Prostate gland (tissue), 2 donors: ENCODE results near the gene RASAL2. TPM values are rescaled to one million over a fixed set of nuclear protein-coding genes. Genes with fewer than 3 reads are reported as not detected.

Source experiments
- DNase-seq: peaks from one replicate; pipeline ENCODE4 v3.0.0-alpha.2; 2019; ENCODE audit warnings: low spot score
- H3K27ac ChIP-seq, 2 donors: fragments of 200-600 bp; sonication (generic); 2 replicates each; pipeline ENCODE4 v1.5.1; 2017 to 2019
- H3K27me3 ChIP-seq: fragments of 200-600 bp; sonication (generic); replicated peaks from 2 replicates; pipeline ENCODE4 v1.5.1; 2019; ENCODE audit not compliant: insufficient read depth
- H3K36me3 ChIP-seq, 2 donors: fragments of 200-600 bp; sonication (generic); 1 replicate in 1 of 2; 2 replicates in 1 of 2; pipeline versions ENCODE4 v1.5.1 to v1.8.1; 2017 to 2019
- H3K4me1 ChIP-seq: fragments of 200-600 bp; sonication (generic); replicated peaks from 2 replicates; pipeline ENCODE4 v1.5.1; 2019
- H3K4me3 ChIP-seq, 2 donors: fragments of 200-600 bp; sonication (generic); 2 replicates each; pipeline ENCODE4 v1.5.1; 2017 to 2019
- H3K9me3 ChIP-seq: fragments of 200-600 bp; sonication (generic); 2 replicates; pipeline ENCODE4 v1.5.1; 2017
- CTCF ChIP-seq, 4 experiments: fragments of 200-600 bp in 2 of 4; fragments of 450-650 bp in 2 of 4; sonication (generic) in 2 of 4; IDR thresholded peaks; 1 replicate in 3 of 4; 2 replicates in 1 of 4; pipeline ENCODE4 v1.5.1; 2016 to 2019; ENCODE audit warnings: antibody characterized with exemption in 4 of 4, mild to moderate bottlenecking in 2 of 4, moderate library complexity in 2 of 4
- POLR2A ChIP-seq: fragments of 450-650 bp; IDR thresholded peaks from one replicate; pipeline ENCODE4 v1.6.1; 2016; ENCODE audit warnings: antibody characterized with exemption, mild to moderate bottlenecking
- POLR2AphosphoS5 ChIP-seq: sonication (generic); formaldehyde crosslinking; IDR thresholded peaks from one replicate; pipeline ENCODE4 v1.6.1; 2017; ENCODE audit warnings: antibody characterized with exemption
- WGBS: methylation state at CpG from one replicate; pipeline ENCODE4 v1.1.5; 2018; 5-methylcytosine and 5-hydroxymethylcytosine counted together
- intact Hi-C: fragments of 100-400 bp; cut with DNase I; formaldehyde crosslinking; loops from one replicate; pipeline ENCODE4 v1.14.2; 2022
- total RNA-seq, 2 donors: library from RNA; depleted of rRNA; stranded (reverse); fragments of >200 nt; gene quantifications; one replicate each; pipeline ENCODE4 v1.1.0, GENCODE V29; 2016

Gene RASAL2
- total RNA-seq, 2 donors from 2014 or later, result 9.2 to 36.9 TPM

GRCh38 chr1:178168536-178168935, 74.6 kb downstream of the RASAL2 start:
- intact Hi-C loops, result no loop called here
- Histone ChIP-seq H3K27ac (no peak overlapping the region), H3K36me3 (no peaks in the 10 kb centered on the region), H3K9me3 (no peaks in the 10 kb centered on the region), H3K4me3 (no peak overlapping the region), H3K27me3 (no peaks in the 10 kb centered on the region), H3K4me1 (no peaks in the 10 kb centered on the region)
- 98% methylated on average over 2 of the region's 2 CpGs for WGBS
- no peak for DNase-seq
- TF ChIP-seq CTCF (IDR thresholded peaks at IDR 0.05), result no peak
- no peak for TF ChIP-seq POLR2A
- TF ChIP-seq POLR2AphosphoS5, result no peak

GRCh38 chr1:178169649-178170048, 75.7 kb downstream of the RASAL2 start:
- 58% methylated on average over 1 of the region's 1 CpG for WGBS

GRCh38 chr1:178172939-178173338, 79.0 kb downstream of the RASAL2 start:
- TF ChIP-seq POLR2AphosphoS5 (no peak), CTCF (IDR thresholded peaks at IDR 0.05) (no peak), POLR2A (no peak)
- DNase-seq, result no peak
- Histone ChIP-seq H3K27me3 (no peaks in the 10 kb centered on the region), H3K9me3 (no peaks in the 10 kb centered on the region), H3K4me1 (no peaks in the 10 kb centered on the region), H3K27ac (no peak overlapping the region), H3K36me3 (no peaks in the 10 kb centered on the region), H3K4me3 (no peak overlapping the region)
- WGBS, result 72% methylated on average over 3 of the region's 3 CpGs
- intact Hi-C loops, result no loop called here

More at GRCh38 chr1:178169649-178170048, 75.7 kb downstream of the RASAL2 start:
- intact Hi-C loops, result no loop called here
- H3K27ac ChIP-seq, result no peak overlapping the region
- H3K36me3 ChIP-seq, result no peaks in the 10 kb centered on the region
- no peak overlapping the region for H3K4me3 ChIP-seq
- no peaks in the 10 kb centered on the region for H3K4me1 ChIP-seq
- DNase-seq, result no peak
- H3K9me3 ChIP-seq, result no peaks in the 10 kb centered on the region
- no peak for TF ChIP-seq POLR2A
- no peaks in the 10 kb centered on the region for H3K27me3 ChIP-seq

- Histone ChIP-seq H3K27ac (no peak overlapping the region), H3K4me1 (no peaks in the 10 kb centered on the region), H3K4me3 (no peak overlapping the region), H3K9me3 (no peaks in the 10 kb centered on the region), H3K27me3 (no peaks in the 10 kb centered on the region), H3K36me3 (no peaks in the 10 kb centered on the region)
- TF ChIP-seq POLR2AphosphoS5 (no peak), POLR2A (no peak), CTCF (IDR thresholded peaks at IDR 0.05) (no peak)
- intact Hi-C loops, result no loop called here
- 75% methylated on average over 1 of the region's 1 CpG for WGBS
- DNase-seq, result no peak
Observed at GRCh38 chr1:178174539-178174938, 80.6 kb downstream of the RASAL2 start.

- Histone ChIP-seq H3K27me3 (no peaks in the 10 kb centered on the region), H3K4me3 (no peak overlapping the region), H3K27ac (no peak overlapping the region), H3K4me1 (no peaks in the 10 kb centered on the region), H3K36me3 (no peaks in the 10 kb centered on the region), H3K9me3 (no peaks in the 10 kb centered on the region)
- 93% methylated on average over 10 of the region's 10 CpGs for WGBS
- DNase-seq, result no peak
- intact Hi-C loops, result no loop called here
- TF ChIP-seq CTCF (IDR thresholded peaks at IDR 0.05), result no peak
- TF ChIP-seq POLR2A, result no peak
- no peak for TF ChIP-seq POLR2AphosphoS5
Observed at GRCh38 chr1:178180405-178180804, 86.5 kb downstream of the RASAL2 start.
